ENCODE results near the gene SLC35B3.
"Not testable (repeated sequence)": the region's sequence is repeated elsewhere in the genome, so short reads cannot be mapped to it uniquely, and the experiment has no call there.

Gene SLC35B3

DNA sequence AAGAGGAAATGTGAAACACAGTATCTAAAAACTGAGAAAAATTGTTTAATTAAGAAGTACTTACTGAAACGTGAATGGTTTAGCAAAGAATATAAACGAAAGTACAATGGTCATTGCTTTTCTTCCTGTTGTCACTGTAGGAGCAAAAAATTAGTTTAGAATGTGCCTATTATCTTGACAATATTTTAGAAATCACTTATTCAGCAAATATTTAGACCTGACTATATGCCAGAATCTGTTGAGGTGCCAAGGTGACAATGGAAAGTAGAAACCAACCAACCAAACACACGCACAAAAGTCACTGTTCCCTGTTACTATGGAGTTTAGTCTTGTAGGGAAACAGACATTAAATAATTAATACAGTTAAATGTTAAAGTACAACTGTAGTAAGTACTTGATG is 20.5 kb downstream of the SLC35B3 start:
- no peak for DNase-seq (ENCODE audit: low spot score)

DNA sequence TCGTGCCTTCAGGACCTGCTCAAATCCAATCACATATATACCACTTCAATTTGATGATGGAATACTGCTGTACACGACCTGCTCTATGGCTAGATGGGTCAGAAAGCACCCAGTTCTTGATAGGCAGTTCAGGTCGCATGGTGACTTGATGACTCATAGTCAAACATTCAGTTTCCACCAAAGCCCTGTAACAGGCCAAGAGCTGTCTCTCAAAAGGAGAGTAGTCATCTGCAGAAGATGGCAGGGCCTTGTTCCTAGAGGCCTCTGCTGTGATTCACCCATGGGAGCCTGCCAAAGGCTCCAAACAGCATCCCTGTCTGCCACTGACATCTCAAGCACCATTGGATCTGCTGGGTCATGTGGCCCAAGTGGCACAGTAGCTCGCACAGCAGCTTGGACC is 29.4 kb downstream of the SLC35B3 start:
- DNase-seq (ENCODE audit: low spot score), result not testable (repeated sequence)

DNA sequence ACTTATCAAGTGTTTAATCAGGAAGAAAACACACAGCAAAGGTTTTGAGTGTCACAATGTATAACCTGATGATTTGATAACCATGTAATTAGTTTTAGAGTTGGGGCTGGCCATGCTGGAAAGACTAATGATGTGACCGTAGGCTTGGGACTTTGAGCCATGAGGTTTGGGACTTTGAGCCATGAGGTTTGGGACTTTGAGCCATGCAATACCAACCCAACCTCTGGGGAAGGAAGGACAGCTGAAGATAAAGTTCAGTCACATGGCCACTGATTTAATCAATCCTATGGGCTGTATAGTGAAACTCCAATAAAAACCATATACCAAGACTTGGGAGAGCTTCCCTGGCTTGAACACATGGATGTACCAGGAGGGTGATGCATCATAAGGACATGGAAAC is 32.8 kb downstream of the SLC35B3 start:
- no peak for DNase-seq (ENCODE audit: low spot score)

DNA sequence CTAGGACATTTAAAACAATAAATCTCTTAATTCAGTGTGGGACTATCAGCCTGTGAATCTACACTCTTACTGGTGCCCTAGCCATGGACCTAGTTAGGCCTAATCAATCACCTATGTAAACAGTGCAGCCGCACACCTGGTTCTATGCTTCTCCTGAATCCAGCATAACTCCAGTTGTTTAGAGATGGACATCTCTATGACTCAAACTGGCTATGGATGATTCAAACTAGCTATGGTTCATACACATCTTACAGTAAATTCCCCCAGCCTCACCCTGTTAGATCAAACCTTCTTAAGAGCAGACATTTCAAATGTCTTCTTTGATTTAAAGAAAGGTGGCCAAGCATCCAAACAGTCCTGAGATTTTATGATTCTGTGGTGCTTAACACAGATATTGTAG is 34.7 kb downstream of the SLC35B3 start:
- no peak for DNase-seq (ENCODE audit: low spot score)

- no peak for DNase-seq (ENCODE audit: low spot score)
These were observed 42.8 kb downstream of the SLC35B3 start for GRCh38 chr6:8392569-8392968.

DNA sequence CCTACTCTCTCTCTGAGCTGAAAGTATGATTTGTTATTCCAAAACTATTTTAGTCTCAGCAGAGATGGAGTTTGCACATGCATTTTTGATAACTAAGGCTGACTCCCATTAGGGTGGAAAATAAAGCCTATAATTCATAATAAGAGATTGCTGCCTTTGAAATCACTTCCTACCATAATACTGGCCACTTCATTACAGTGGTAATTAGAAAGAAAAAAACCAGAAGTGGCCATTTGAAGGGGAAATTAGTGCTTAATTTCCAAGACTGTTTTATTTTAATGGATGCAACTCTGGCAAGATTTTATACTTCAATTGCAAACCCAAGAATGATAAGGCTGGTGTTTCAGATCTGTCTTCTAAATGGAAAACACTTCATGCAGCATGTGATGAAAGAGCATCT is 43.4 kb downstream of the SLC35B3 start:
- DNase-seq (ENCODE audit: low spot score), result no peak

DNA sequence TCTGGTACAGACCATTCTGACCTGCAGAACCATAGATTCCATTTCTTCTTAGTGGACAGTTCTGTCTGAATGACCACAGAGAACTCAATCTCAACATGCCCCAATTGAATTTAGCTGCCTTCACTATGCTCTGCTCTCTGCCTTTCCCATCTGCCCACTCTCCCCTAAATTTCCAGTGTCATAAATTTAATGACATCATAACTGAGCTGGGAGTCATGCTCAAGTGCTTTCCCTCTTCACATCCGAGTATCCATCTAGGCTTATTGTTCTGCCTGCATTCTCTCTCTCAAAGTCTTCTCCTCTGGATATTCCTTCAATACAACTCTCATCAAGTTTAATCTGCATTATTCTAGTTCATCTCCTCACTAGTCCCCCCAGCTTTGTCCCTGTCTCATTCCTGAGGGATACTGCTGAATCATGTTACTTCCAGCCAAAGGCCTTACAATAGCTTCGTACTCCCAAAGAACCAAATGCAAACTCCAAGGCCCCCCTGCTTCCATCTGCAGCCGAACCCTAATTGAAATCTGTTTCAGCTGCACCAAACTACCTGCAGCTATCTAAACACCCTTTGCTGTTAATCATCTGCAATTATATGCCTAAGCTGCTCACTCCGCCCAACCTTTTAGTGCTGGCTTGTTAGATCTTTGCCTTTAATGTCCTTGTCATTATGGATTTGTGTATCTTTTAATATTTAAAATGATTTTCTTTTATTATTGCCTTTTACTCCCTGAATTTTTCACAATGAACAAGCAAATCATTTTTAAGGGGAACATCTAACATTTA is 46.1 kb downstream of the SLC35B3 start:
- DNase-seq (ENCODE audit: low spot score), result no peak

- no peak for DNase-seq (ENCODE audit: low spot score)
These were observed 47.4 kb downstream of the SLC35B3 start for GRCh38 chr6:8387942-8388437.

DNA sequence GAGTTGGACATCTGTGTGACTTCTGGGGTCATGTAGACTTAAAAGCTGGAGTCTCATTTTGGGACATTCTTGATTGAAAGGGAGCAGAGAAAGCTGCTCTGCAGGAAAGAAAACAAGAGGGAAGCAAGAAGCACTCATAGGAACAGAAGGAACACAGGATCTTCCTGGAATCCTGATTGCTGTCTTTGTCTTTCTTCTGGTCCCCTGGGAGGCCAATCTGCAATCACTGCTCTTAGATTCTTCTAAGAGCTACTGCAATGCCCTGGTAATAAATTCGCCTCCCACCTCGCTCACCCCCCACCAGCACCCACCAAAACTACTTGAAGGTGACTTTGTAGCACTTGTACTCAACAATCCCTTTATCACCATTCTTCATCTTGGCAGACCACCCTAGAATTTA is 51.8 kb downstream of the SLC35B3 start:
- no peak for DNase-seq (ENCODE audit: low spot score)

- no peak for DNase-seq (ENCODE audit: low spot score)
These were observed 52.9 kb downstream of the SLC35B3 start for GRCh38 chr6:8382434-8382833.

DNA sequence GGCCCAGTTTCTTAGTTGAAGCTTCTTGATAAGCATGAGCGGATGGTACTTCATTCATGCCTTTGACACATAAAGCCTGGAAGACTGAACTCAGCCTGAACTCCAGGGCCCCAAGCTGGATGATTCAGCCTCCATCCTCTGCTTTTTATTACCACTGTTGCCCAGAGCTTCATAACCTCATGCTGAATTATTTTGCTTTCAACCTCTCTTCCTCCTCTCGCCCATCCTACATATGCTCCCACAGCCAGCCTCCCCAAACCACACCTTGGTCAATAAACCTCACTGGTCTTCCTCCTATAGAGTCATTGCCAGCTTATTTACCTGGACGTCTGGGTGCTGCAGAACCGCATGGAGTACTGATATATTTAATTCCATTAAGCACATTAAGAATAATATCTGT is 59.4 kb downstream of the SLC35B3 start:
- DNase-seq (ENCODE audit: low spot score), result no peak

Measured in ecto neural progenitor cell (in vitro differentiated cells).